GM12878 (cell line): ENCODE results near the gene UGGT2. TPM values are rescaled to one million over a fixed set of nuclear protein-coding genes. Genes with fewer than 3 reads are reported as not detected.

Experiments used
- ATAC-seq: fragments of 200-7000 bp; cut with Tn5 transposase; 3 replicates; pipeline ENCODE4 v1.9.1; 2020; ENCODE audit warnings: mild to moderate bottlenecking, moderate library complexity
- BruUV-seq: library from RNA; stranded (reverse); fragments of 400-500 nt; replicated peaks from 2 replicates; lab custom pipeline; 2021; lab: Mats Ljungman, UMichigan
- CTCF ChIA-PET: fragments of 300-600 bp; sonication (Branson Sonifier 250); formaldehyde crosslinking; extraction: SDS; loops from one replicate; lab custom pipeline; 2021; ENCODE audit warnings: inconsistent platforms; lab: Yijun Ruan, JAX
- POLR2A ChIA-PET: fragments of 350-600 bp; formaldehyde crosslinking; extraction: SDS; loops from one replicate; lab custom pipeline; 2021; ENCODE audit warnings: inconsistent platforms; lab: Charles Lee
- RAD21 ChIA-PET: fragments of 300-600 bp; sonication (Branson Sonifier 250); formaldehyde crosslinking; loops from one replicate; lab custom pipeline; 2023; ENCODE audit warnings: antibody characterized with exemption; ENCODE audit not compliant: unreplicated experiment; lab: Charles Lee
- SMC1A ChIA-PET: fragments of 300-600 bp; sonication (Branson Sonifier 250); formaldehyde crosslinking; loops from one replicate; lab custom pipeline; 2023; ENCODE audit not compliant: unreplicated experiment, uncharacterized antibody; lab: Charles Lee
- DNase-seq: peaks from one replicate; pipeline ENCODE4 v3.0.0-alpha.2; 2011; ENCODE audit warnings: low read depth, low spot score
- FAIRE-seq: peaks from 3 replicates; lab custom pipeline; 2011; peaks lifted over from hg19 to GRCh38; lab: Jason Lieb, UNC
- H2AFZ ChIP-seq: 2 replicates; pipeline ENCODE4 v1.6.0; 2011; ENCODE audit warnings: low read depth, low read length, control low read depth; ENCODE audit not compliant: control insufficient read depth
- H3K27ac ChIP-seq: 2 replicates; pipeline ENCODE4 v1.5.1; 2011; ENCODE audit warnings: control low read depth; ENCODE audit not compliant: control insufficient read depth, insufficient read depth
- H3K27me3 ChIP-seq, 2 experiments: replicated peaks in 1 of 2; 2 replicates each; pipeline versions ENCODE4 v1.6.0 to v1.6.1; 2011; ENCODE audit warnings: low read length in 1 of 2; ENCODE audit not compliant: control insufficient read depth in 2 of 2, insufficient read depth in 2 of 2
- H3K36me3 ChIP-seq, 2 experiments: 2 replicates each; pipeline ENCODE4 v1.5.1; 2011; ENCODE audit warnings: low read length in 1 of 2; ENCODE audit not compliant: control insufficient read depth in 2 of 2, insufficient read depth in 2 of 2
- H3K4me1 ChIP-seq: 2 replicates; pipeline ENCODE4 v1.6.1; 2011; ENCODE audit warnings: mild to moderate bottlenecking, low read length, moderate library complexity, mixed read lengths; ENCODE audit not compliant: control insufficient read depth, insufficient read depth
- H3K4me2 ChIP-seq: 2 replicates; pipeline ENCODE4 v1.6.0; 2011; ENCODE audit warnings: control low read depth; ENCODE audit not compliant: control insufficient read depth, insufficient read depth
- H3K4me3 ChIP-seq: fragments of 200-600 bp; sonication (generic); 2 replicates; pipeline ENCODE4 v1.5.1; 2016
- H3K79me2 ChIP-seq: 2 replicates; pipeline ENCODE4 v1.6.0; 2011; ENCODE audit warnings: low read length; ENCODE audit not compliant: control insufficient read depth, insufficient read depth
- H3K9ac ChIP-seq: 2 replicates; pipeline ENCODE4 v1.8.0; 2011; ENCODE audit warnings: low read length, control low read depth, mixed read lengths; ENCODE audit not compliant: control insufficient read depth, insufficient read depth
- H3K9me3 ChIP-seq: replicated peaks from 3 replicates; pipeline ENCODE4 v1.5.1; 2011; ENCODE audit warnings: mild to moderate bottlenecking, low read length; ENCODE audit not compliant: control insufficient read depth, insufficient read depth
- H4K20me1 ChIP-seq: 2 replicates; pipeline ENCODE4 v1.6.0; 2011; ENCODE audit not compliant: control insufficient read depth, insufficient read depth
- ATF3 ChIP-seq: IDR thresholded peaks from 2 replicates; pipeline ENCODE4 v1.6.1; 2011; ENCODE audit warnings: low read depth, mild to moderate bottlenecking, low read length, moderate library complexity, borderline replicate concordance; ENCODE audit errors: extremely low read depth
- BCLAF1 ChIP-seq: fragments of 450-650 bp; IDR thresholded peaks from 2 replicates; pipeline ENCODE4 v1.6.1; 2017; ENCODE audit warnings: antibody characterized with exemption, mild to moderate bottlenecking, moderate library complexity
- CHD2 ChIP-seq: IDR thresholded peaks from 2 replicates; pipeline ENCODE4 v1.6.1; 2011; ENCODE audit warnings: low read depth, low read length, improper control_type of control experiment, borderline replicate concordance
- MLLT1 ChIP-seq: fragments of 450-650 bp; IDR thresholded peaks from 2 replicates; pipeline ENCODE4 v1.6.1; 2016; ENCODE audit warnings: mild to moderate bottlenecking
- MXI1 ChIP-seq: fragments of 150-350 bp; IDR thresholded peaks from 2 replicates; pipeline ENCODE4 v1.6.1; 2011; ENCODE audit warnings: low read depth, mild to moderate bottlenecking, inconsistent platforms, low read length, improper control_type of control experiment
- MYC ChIP-seq: IDR thresholded peaks from 2 replicates; pipeline ENCODE4 v1.6.1; 2011; ENCODE audit warnings: mild to moderate bottlenecking, low read length, moderate library complexity, inconsistent platforms; ENCODE audit not compliant: insufficient read depth, insufficient replicate concordance, insufficient read length, severe bottlenecking
- NFIC ChIP-seq: IDR thresholded peaks from 2 replicates; pipeline ENCODE4 v1.6.1; 2012; ENCODE audit warnings: low read depth, mild to moderate bottlenecking, inconsistent platforms, low read length, moderate library complexity
- POLR2AphosphoS5 ChIP-seq: IDR thresholded peaks from 2 replicates; pipeline ENCODE4 v1.6.1; 2011; ENCODE audit warnings: mild to moderate bottlenecking, low read length, inconsistent platforms
- RELA ChIP-seq: fragments of 450-650 bp; IDR thresholded peaks from 2 replicates; pipeline ENCODE4 v1.8.0; 2014; ENCODE audit warnings: borderline replicate concordance; ENCODE audit not compliant: partially characterized antibody
- SIX5 ChIP-seq: IDR thresholded peaks from 2 replicates; pipeline ENCODE4 v1.6.1; 2011; ENCODE audit warnings: mild to moderate bottlenecking, low read depth, low read length, moderate library complexity; ENCODE audit not compliant: severe bottlenecking
- SMARCA5 ChIP-seq: fragments of 450-650 bp; IDR thresholded peaks from 2 replicates; pipeline ENCODE4 v1.6.1; 2017; ENCODE audit warnings: mild to moderate bottlenecking
- STAT1 ChIP-seq: fragments of 450-650 bp; conservative IDR thresholded peaks from 2 replicates; pipeline ENCODE4 v1.6.1; 2014; ENCODE audit warnings: antibody characterized with exemption, mild to moderate bottlenecking
- TARDBP ChIP-seq: IDR thresholded peaks from 2 replicates; pipeline ENCODE4 v1.6.1; 2016; ENCODE audit warnings: borderline replicate concordance
- TCF12 ChIP-seq: IDR thresholded peaks from 2 replicates; pipeline ENCODE4 v1.6.1; 2011; ENCODE audit warnings: low read depth, mild to moderate bottlenecking, low read length
- ZBED1 ChIP-seq: IDR thresholded peaks from 2 replicates; pipeline ENCODE4 v1.6.1; 2016; ENCODE audit warnings: borderline replicate concordance
- ZNF207 ChIP-seq: fragments of 450-650 bp; IDR thresholded peaks from 2 replicates; pipeline ENCODE4 v1.6.1; 2014; ENCODE audit warnings: antibody characterized with exemption, mild to moderate bottlenecking, borderline replicate concordance
- ZNF217 ChIP-seq: fragments of 450-650 bp; IDR thresholded peaks from 2 replicates; pipeline ENCODE4 v1.6.1; 2017; ENCODE audit warnings: antibody characterized with exemption, mild to moderate bottlenecking
- WGBS: methylation state at CpG from one replicate; pipeline ENCODE4 v1.1.6; 2016; ENCODE audit warnings: low lambda C conversion rate; ENCODE audit not compliant: insufficient replicate concordance, insufficient coverage; ENCODE audit errors: missing lambda C conversion rate; 5-methylcytosine and 5-hydroxymethylcytosine counted together
- in situ Hi-C: fragments of 300-500 bp; cut with MboI; formaldehyde crosslinking; loops from 9 replicates; pipeline ENCODE4 v1.14.3; 2018; ENCODE audit warnings: mixed read lengths
- intact Hi-C: fragments of 100-400 bp; cut with micrococcal nuclease; formaldehyde crosslinking; loops from one replicate; pipeline ENCODE4 v1.14.2; 2022; ENCODE audit not compliant: unreplicated experiment
- polyA plus RNA-seq, 11 experiments: library from polyadenylated mRNA; depleted of rRNA in 4 of 11; unstranded in 6 of 11; stranded (reverse) in 5 of 11; fragments of >200 nt; fragmentation: Nextera tagmentation in 4 of 11; fragmentation: Illumina TruSeq in 1 of 11; extraction: Ambion mirVana in 4 of 11; extraction: Trizol in 1 of 11; gene quantifications; 1 replicate in 1 of 11; 2 replicates in 10 of 11; pipeline versions ENCODE4 v1.2.1 to v1.2.3, GENCODE V29; 2011 to 2016; ENCODE audit warnings: inconsistent platforms in 2 of 11, missing spikeins in 2 of 11, low read depth in 1 of 11
- total RNA-seq, 4 experiments: library from RNA; depleted of rRNA in 3 of 4; stranded (reverse); fragments of >200 nt in 3 of 4; fragmentation: Illumina TruSeq in 1 of 4; extraction: Trizol in 1 of 4; gene quantifications; 2 replicates each; pipeline versions ENCODE4 v1.2.1 to v1.2.3, GENCODE V29; 2013 to 2021

Gene UGGT2
- total and polyA plus RNA-seq, 10 of the 15 experiments (the other 5 are each of a cell fraction or from before 2014, with no cell fraction given): 4.9 to 29.0 (median 17.3) TPM

- in situ Hi-C loops (no loop called here), intact Hi-C loops (no loop called here)
- ATAC-seq (no peak), DNase-seq (no peak), FAIRE-seq (no peak)
- H4K20me1 ChIP-seq: no peaks in the 10 kb centered on the region
- CTCF ChIA-PET: interaction anchor here (0.6 to 1.5 kb wide), 2 partner anchors 109 to 185 kb away, joined by 3 to 4 read pairs; no protein-coding TSS in a partner anchor
- no peaks in the 10 kb centered on the region; the same call in 1 of the 3 replicates for H3K9me3 ChIP-seq
- no peak overlapping the region for H3K4me2 ChIP-seq
- H3K9ac ChIP-seq: no peak overlapping the region
- H2AFZ ChIP-seq: no peak overlapping the region
- TF ChIP-seq CHD2 (no peak), ZNF217 (no peak), RELA (no peak), ATF3 (no peak), MXI1 (no peak), TCF12 (no peak), MYC (no peak), STAT1 (no peak), SMARCA5 (no peak), SIX5 (no peak), POLR2AphosphoS5 (no peak), ZBED1 (no peak), BCLAF1 (no peak), MLLT1 (no peak), NFIC (no peak), ZNF207 (no peak), TARDBP (no peak)
- no peaks in the 10 kb centered on the region for H3K27me3 ChIP-seq
- 78% methylated on average over 5 of the region's 5 CpGs for WGBS
- H3K4me3 ChIP-seq: no peak overlapping the region
- SMC1A ChIA-PET: interaction anchor here (1.1 kb wide), 1 partner anchor 137 kb away, joined by 3 read pairs; no protein-coding TSS in a partner anchor
- H3K36me3 ChIP-seq: no peaks in the 10 kb centered on the region
- POLR2A ChIA-PET: no interaction called here
- no peak overlapping the region for H3K27ac ChIP-seq
- BruUV-seq: no TSS peak
- RAD21 ChIA-PET: no interaction called here
- no peaks in the 10 kb centered on the region for H3K4me1 ChIP-seq
- H3K79me2 ChIP-seq: no peaks in the 10 kb centered on the region
Observed at GRCh38 chr13:95809429-95809828, 243.8 kb downstream of the UGGT2 start.
